Tibial nerve (tissue), 4 donors: ENCODE results near the gene SSC4D. TPM values are rescaled to one million over a fixed set of nuclear protein-coding genes. Genes with fewer than 3 reads are reported as not detected.
"Not testable (repeated sequence)": the region's sequence is repeated elsewhere in the genome, so short reads cannot be mapped to it uniquely, and the experiment has no call there.

Source experiments
- DNase-seq, 2 donors: peaks; one replicate each; pipeline ENCODE4 v3.0.0-alpha.2; 2019; ENCODE audit warnings: low spot score in 2 of 2
- H3K27ac ChIP-seq, 4 donors: fragments of 200-600 bp; sonication (generic) in 3 of 4; one replicate each; pipeline ENCODE4 v1.5.1; 2017 to 2019; ENCODE audit warnings: mild to moderate bottlenecking in 1 of 4
- H3K27me3 ChIP-seq, 2 donors: fragments of 200-600 bp; sonication (generic) in 1 of 2; one replicate each; pipeline versions ENCODE4 v1.5.1 to v1.6.0; 2017 to 2019
- H3K36me3 ChIP-seq, 3 donors: fragments of 200-600 bp; sonication (generic); one replicate each; pipeline ENCODE4 v1.5.1; 2018 to 2019
- H3K4me1 ChIP-seq, 4 donors: fragments of 200-600 bp; sonication (generic) in 3 of 4; one replicate each; pipeline ENCODE4 v1.5.1; 2017 to 2019
- H3K4me3 ChIP-seq, 4 donors: fragments of 200-600 bp; sonication (generic) in 3 of 4; one replicate each; pipeline ENCODE4 v1.5.1; 2017 to 2019; ENCODE audit warnings: mild to moderate bottlenecking in 1 of 4, moderate library complexity in 1 of 4
- H3K9me3 ChIP-seq, 4 donors: fragments of 200-600 bp; sonication (generic) in 3 of 4; one replicate each; pipeline ENCODE4 v1.5.1; 2017 to 2019
- EP300 ChIP-seq, 2 donors: sonication (generic); formaldehyde crosslinking; IDR thresholded peaks; one replicate each; pipeline ENCODE4 v1.6.1; 2017; ENCODE audit warnings: antibody characterized with exemption in 2 of 2, mild to moderate bottlenecking in 1 of 2
- POLR2A ChIP-seq, 2 donors: fragments of 450-650 bp; IDR thresholded peaks; one replicate each; pipeline ENCODE4 v1.6.1; 2017; ENCODE audit warnings: antibody characterized with exemption in 2 of 2, mild to moderate bottlenecking in 2 of 2, moderate library complexity in 2 of 2
- WGBS, 2 donors: methylation state at CpG; one replicate each; pipeline ENCODE4 v1.1.5; 2018; 5-methylcytosine and 5-hydroxymethylcytosine counted together
- total RNA-seq, 4 donors: library from RNA; depleted of rRNA; stranded (reverse); fragments of >200 nt; gene quantifications; one replicate each; pipeline ENCODE4 v1.1.0, GENCODE V29; 2016
- TF ChIP-seq, protein P1 (sequence below), 5 experiments: fragments of 200-600 bp in 3 of 5; fragments of 450-650 bp in 2 of 5; sonication (generic) in 3 of 5; IDR thresholded peaks; one replicate each; pipeline ENCODE4 v1.5.1; 2016 to 2019; ENCODE audit warnings: antibody characterized with exemption in 5 of 5, mild to moderate bottlenecking in 3 of 5, moderate library complexity in 2 of 5

Gene SSC4D
- total RNA-seq, 4 donors from 2014 or later, result 0.84 TPM; not detected in 3

DNA sequence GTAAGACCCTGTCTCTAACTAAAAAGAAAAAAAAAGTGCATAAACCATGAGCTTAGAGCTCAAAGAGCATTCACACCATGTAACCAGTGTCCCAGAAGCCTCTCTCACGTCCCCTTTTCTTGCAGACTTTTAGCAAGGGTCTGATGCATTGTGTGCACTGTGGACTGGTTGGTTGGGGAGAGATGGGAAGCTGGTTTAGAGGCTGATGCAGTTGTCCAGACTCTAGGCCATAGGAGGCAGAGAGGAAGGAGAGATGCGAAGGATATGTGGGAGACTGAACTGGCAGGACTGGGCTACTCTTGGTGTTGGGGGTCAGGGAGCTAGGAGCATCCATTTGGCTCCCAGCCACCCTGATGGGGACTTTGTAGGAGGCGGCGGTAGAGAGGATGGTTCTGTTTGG is 1.8 kb downstream of the SSC4D start:
- Histone ChIP-seq H3K36me3 (no peaks in the 10 kb centered on the region), H3K4me3 (no peak overlapping the region), H3K27ac (no peak overlapping the region), H3K9me3 (no peaks in the 10 kb centered on the region), H3K27me3 (no peaks in the 10 kb centered on the region), H3K4me1 (no peaks in the 10 kb centered on the region)
- WGBS, 2 donors, result 71 to 82% methylated on average over 4 of the region's 4 CpGs
- TF ChIP-seq, protein P1, sequence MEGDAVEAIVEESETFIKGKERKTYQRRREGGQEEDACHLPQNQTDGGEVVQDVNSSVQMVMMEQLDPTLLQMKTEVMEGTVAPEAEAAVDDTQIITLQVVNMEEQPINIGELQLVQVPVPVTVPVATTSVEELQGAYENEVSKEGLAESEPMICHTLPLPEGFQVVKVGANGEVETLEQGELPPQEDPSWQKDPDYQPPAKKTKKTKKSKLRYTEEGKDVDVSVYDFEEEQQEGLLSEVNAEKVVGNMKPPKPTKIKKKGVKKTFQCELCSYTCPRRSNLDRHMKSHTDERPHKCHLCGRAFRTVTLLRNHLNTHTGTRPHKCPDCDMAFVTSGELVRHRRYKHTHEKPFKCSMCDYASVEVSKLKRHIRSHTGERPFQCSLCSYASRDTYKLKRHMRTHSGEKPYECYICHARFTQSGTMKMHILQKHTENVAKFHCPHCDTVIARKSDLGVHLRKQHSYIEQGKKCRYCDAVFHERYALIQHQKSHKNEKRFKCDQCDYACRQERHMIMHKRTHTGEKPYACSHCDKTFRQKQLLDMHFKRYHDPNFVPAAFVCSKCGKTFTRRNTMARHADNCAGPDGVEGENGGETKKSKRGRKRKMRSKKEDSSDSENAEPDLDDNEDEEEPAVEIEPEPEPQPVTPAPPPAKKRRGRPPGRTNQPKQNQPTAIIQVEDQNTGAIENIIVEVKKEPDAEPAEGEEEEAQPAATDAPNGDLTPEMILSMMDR (IDR thresholded peaks at IDR 0.05), result no peak
- no peak for TF ChIP-seq POLR2A (IDR thresholded peaks at IDR 0.05)
- TF ChIP-seq EP300 (IDR thresholded peaks at IDR 0.05), result no peak
- DNase-seq, result no peak

DNA sequence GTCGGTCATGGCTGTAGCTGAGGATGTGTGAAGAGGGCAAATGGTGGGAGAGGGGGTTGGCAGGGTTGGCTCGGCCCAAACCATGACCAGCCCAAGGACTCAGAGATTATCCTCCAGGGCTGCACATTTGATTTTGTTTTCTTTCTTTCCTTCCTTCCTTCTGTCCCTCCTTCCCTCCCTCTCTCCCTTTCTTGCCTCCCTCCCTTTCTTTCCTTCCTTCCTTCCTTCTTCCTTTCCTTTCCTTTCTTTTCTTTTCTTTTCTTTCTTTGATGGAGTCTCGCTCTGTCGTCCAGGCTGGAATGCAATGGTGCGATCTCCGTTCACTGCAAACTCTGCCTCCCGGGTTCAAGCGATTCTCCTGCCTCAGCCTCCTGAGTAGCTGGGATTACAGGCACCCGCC is 3.8 kb downstream of the SSC4D start:
- DNase-seq, result no peak
- Histone ChIP-seq H3K4me3 (no peak overlapping the region), H3K4me1 (no peaks in the 10 kb centered on the region), H3K27ac (no peak overlapping the region), H3K9me3 (no peaks in the 10 kb centered on the region), H3K27me3 (no peaks in the 10 kb centered on the region), H3K36me3 (no peaks in the 10 kb centered on the region)
- WGBS, 2 donors, result 85 to 92% methylated on average over 9 of the region's 9 CpGs
- no peak for TF ChIP-seq POLR2A (IDR thresholded peaks at IDR 0.05)
- TF ChIP-seq, protein P1 (IDR thresholded peaks at IDR 0.05), result no peak
- TF ChIP-seq EP300 (IDR thresholded peaks at IDR 0.05), result no peak

DNA sequence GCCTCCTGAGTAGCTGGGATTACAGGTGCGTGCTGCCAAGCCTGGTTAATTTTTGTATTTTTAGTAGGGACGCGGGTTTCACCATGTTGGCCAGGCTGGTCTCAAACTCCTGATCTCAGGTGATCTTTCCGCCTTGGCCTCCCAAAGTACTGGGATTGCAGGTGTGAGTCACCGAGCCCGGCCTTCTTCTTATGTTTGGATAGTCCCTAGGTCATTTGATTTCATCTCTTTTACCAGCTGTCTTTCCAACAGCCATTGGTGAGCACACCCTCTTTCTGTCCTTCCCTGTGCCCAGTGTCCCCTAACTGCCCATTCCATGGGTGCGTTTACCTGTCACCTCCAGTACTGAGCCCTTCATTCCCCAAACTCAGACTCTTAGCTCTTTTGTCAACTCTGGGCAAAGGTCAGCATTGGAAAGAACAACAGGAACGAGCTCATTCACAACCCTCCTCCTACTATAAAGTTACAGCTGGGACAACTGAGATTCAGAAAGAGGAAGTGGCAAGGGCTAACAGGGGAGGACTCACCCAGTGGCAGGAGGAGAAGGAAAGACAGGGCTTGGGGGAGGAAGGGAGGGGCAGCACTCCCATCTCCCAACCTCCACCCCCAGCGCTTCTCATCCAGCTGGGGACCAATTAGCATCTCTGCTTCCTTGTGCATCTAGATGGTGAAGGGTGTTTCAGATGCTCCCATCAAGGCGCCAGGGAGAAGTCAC is 5.6 kb downstream of the SSC4D start:
- no peak for DNase-seq
- Histone ChIP-seq H3K9me3 (no peaks in the 10 kb centered on the region), H3K27me3 (no peaks in the 10 kb centered on the region), H3K36me3 (no peaks in the 10 kb centered on the region), H3K4me1 (no peaks in the 10 kb centered on the region), H3K27ac (peak overlapping the region in 1 of 4 donors; percentile 26), H3K4me3 (no peak overlapping the region)
- TF ChIP-seq POLR2A (IDR thresholded peaks at IDR 0.05) (no peak), EP300 (IDR thresholded peaks at IDR 0.05) (peak in 1 of 2 donors; percentile 47)
- TF ChIP-seq, protein P1 (IDR thresholded peaks at IDR 0.05), result no peak
- WGBS, 2 donors, result 82 to 83% methylated on average over 10 of the region's 10 CpGs

DNA sequence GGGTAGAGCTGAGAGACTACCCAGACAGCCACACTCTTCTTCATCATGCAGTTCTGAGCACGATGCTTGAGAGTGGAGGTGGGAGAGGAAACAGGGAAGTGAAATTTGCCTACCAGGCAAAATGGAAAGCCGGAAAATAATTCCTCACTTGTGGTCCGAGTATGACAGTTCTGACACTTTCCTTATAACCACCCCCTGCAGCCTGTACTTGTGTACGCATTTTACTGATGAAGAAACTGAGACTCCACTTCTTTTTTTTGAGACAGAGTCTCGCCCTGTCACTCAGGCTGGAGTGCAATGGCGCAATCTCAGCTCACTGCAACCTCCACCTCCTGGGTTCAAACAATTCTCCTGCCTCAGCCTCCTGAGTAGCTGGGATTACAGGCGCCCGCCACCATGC is 6.4 kb downstream of the SSC4D start:
- H3K9me3 ChIP-seq, H3K4me1 ChIP-seq, DNase-seq, H3K4me3 ChIP-seq, H3K36me3 ChIP-seq, H3K27me3 ChIP-seq: not testable (repeated sequence)
- H3K27ac ChIP-seq, result peak overlapping the region in 1 of 4 donors; percentile 26
- TF ChIP-seq EP300 (IDR thresholded peaks at IDR 0.05), result peak in 1 of 2 donors; percentile 19
- 74 to 75% methylated on average over 8 of the region's 8 CpGs for WGBS, 2 donors

DNA sequence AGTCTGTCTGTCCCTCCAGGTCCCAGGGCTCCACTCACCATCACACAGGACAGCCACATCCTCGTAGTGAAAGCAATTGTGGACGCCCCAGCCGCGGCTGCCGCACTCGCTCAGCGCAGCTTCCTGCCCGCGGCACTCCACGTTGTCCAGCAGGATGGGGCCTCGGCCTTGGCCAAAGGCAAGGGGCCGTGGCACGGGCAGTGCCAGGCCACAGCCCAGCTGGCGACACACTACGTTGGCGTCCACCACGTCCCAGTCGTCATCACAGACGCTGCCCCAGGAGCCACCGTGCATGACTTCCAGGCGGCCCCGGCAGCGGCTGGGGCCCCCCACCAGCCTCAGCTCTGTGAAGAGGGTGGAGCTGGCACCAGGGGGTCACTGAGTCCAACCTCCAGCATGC is 9.2 kb downstream of the SSC4D start:
- no peaks in the 10 kb centered on the region for H3K36me3 ChIP-seq
- H3K27ac ChIP-seq, result no peak overlapping the region
- H3K9me3 ChIP-seq, result no peaks in the 10 kb centered on the region
- no peak for TF ChIP-seq POLR2A (IDR thresholded peaks at IDR 0.05)
- peaks cover 0 to 12% (median 5%) of the 10 kb centered on the region in 4 donors for H3K4me1 ChIP-seq
- 94 to 95% methylated on average over 9 to 16 of the region's 23 CpGs for WGBS, 2 donors
- H3K4me3 ChIP-seq, result no peak overlapping the region
- no peaks in the 10 kb centered on the region for H3K27me3 ChIP-seq
- DNase-seq, result no peak

DNA sequence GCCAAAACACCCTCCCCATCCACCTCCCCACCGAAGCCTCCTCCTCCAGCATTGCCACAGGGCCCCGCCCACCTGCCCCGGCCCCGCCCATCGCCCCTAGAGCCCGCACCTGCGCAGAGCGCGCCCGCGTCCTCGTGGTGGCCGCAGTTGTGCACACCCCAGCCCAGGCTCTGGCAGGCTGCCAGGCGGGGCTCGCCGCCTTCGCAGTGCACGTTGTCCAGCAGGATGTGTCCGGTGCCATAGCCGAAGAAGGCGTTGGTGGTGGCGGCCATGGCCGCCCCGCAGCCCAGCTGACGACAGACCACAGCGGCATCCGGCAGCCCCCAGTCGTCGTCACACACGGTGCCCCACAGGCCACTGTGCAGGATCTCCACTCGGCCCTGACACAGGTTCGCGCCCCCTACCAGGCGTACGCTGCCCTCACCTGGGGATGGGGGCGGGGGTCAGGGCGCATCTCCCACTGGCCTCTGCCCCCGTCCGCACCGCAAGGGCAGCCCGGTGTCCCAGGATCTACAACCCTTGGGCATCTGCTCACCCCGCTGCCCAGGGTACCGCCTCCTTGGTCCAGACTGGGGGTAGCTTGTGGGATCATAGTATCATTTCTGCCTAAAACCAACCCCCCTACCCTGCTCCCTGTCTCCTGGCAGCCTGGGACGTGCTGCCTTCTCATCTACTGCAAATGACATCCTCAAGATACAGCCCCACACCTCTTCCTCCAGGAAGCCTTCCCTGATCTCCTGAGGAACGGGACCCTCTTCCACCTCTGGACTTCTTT is 11.9 kb downstream of the SSC4D start:
- Histone ChIP-seq H3K9me3 (no peaks in the 10 kb centered on the region), H3K4me3 (peak overlapping the region; percentile 37 to 52 (median 48)), H3K4me1 (peaks cover 0 to 25% (median 10%) of the 10 kb centered on the region in 4 donors), H3K27me3 (no peaks in the 10 kb centered on the region), H3K27ac (peak overlapping the region in 3 of 4 donors; percentile 3 to 42 (median 26)), H3K36me3 (no peaks in the 10 kb centered on the region)
- WGBS, 2 donors, result 29 to 57% methylated on average over 10 to 13 of the region's 45 CpGs
- TF ChIP-seq, protein P1 (IDR thresholded peaks at IDR 0.05), result no peak
- TF ChIP-seq EP300 (IDR thresholded peaks at IDR 0.05), result peak in 1 of 2 donors; percentile 23
- TF ChIP-seq POLR2A (IDR thresholded peaks at IDR 0.05), result no peak
- DNase-seq, result peak; percentile 52 to 69
